H1 (cell line): ENCODE measurements around the gene AP5M1. TPM values are rescaled to one million over a fixed set of nuclear protein-coding genes. Genes with fewer than 3 reads are reported as not detected.

Experiments used
- ASH2L ChIP-seq: fragments of 200-600, 300-600 bp; sonication (generic); IDR thresholded peaks from one replicate; pipeline ENCODE4 v1.7.1; 2017; ENCODE audit warnings: low read length
- ATF3 ChIP-seq: IDR thresholded peaks from 2 replicates; pipeline ENCODE4 v1.6.1; 2011; ENCODE audit warnings: low read depth, mild to moderate bottlenecking, low read length; ENCODE audit not compliant: insufficient read depth
- BACH1 ChIP-seq: IDR thresholded peaks from 2 replicates; pipeline ENCODE4 v1.6.1; 2012; ENCODE audit warnings: low read length, improper control_type of control experiment
- BCL11A ChIP-seq, 2 experiments: IDR thresholded peaks; one replicate each; pipeline ENCODE4 v1.6.1; 2011; ENCODE audit warnings: low read depth in 2 of 2, low read length in 2 of 2, mild to moderate bottlenecking in 2 of 2
- CBX5 ChIP-seq: fragments of 300-800, 300-1000 bp; sonication (generic); IDR thresholded peaks from 2 replicates; pipeline ENCODE4 v1.7.1; 2016; ENCODE audit warnings: antibody characterized with exemption, low read length, low read depth
- CEBPB ChIP-seq: IDR thresholded peaks from 2 replicates; pipeline ENCODE4 v1.6.1; 2012; ENCODE audit warnings: low read depth, low read length
- CTCF ChIP-seq, 3 experiments: IDR thresholded peaks; 1 replicate in 2 of 3; 2 replicates in 1 of 3; pipeline versions ENCODE4 v1.5.1 to v1.6.1; 2011; ENCODE audit warnings: low read length in 3 of 3, mild to moderate bottlenecking in 3 of 3, inconsistent platforms in 2 of 3, low read depth in 1 of 3, moderate library complexity in 1 of 3; ENCODE audit not compliant: insufficient read depth in 1 of 3; ENCODE audit errors: control extremely low read depth in 1 of 3
- E2F6 ChIP-seq: IDR thresholded peaks from 2 replicates; pipeline ENCODE4 v1.6.1; 2012; ENCODE audit warnings: inconsistent platforms
- EGR1 ChIP-seq: IDR thresholded peaks from 2 replicates; pipeline ENCODE4 v1.6.1; 2011; ENCODE audit warnings: low read depth, low read length, borderline replicate concordance
- FOSL1 ChIP-seq: IDR thresholded peaks from 2 replicates; pipeline ENCODE4 v1.6.1; 2011; ENCODE audit warnings: mild to moderate bottlenecking, low read depth, low read length, moderate library complexity; ENCODE audit not compliant: insufficient read depth
- HDAC2 ChIP-seq, 2 experiments: fragments of 300-600 bp in 1 of 2; sonication (generic) in 1 of 2; IDR thresholded peaks; 2 replicates each; pipeline ENCODE4 v1.6.1; 2011 to 2012; ENCODE audit warnings: low read depth in 2 of 2, low read length in 2 of 2, mild to moderate bottlenecking in 2 of 2, moderate library complexity in 2 of 2, borderline replicate concordance in 1 of 2, inconsistent platforms in 1 of 2
- JUN ChIP-seq: IDR thresholded peaks from 2 replicates; pipeline ENCODE4 v1.6.1; 2011; ENCODE audit warnings: low read depth, mild to moderate bottlenecking, improper control_type of control experiment, low read length
- KDM1A ChIP-seq: fragments of 200-600, 300-600 bp; sonication (generic); IDR thresholded peaks from 2 replicates; pipeline ENCODE4 v1.7.1; 2016; ENCODE audit warnings: mild to moderate bottlenecking, low read length, borderline replicate concordance
- NANOG ChIP-seq: IDR thresholded peaks from 2 replicates; pipeline ENCODE4 v1.6.1; 2011; ENCODE audit warnings: low read length, low read depth, mild to moderate bottlenecking, inconsistent platforms; ENCODE audit not compliant: insufficient read depth, poor library complexity, severe bottlenecking
- POLR2AphosphoS5 ChIP-seq: IDR thresholded peaks from 2 replicates; pipeline ENCODE4 v1.6.1; 2011; ENCODE audit warnings: low read depth, low read length
- POU5F1 ChIP-seq: IDR thresholded peaks from 2 replicates; pipeline ENCODE4 v1.6.1; 2011; ENCODE audit warnings: low read depth, mild to moderate bottlenecking, low read length, moderate library complexity
- RXRA ChIP-seq: IDR thresholded peaks from 2 replicates; pipeline ENCODE4 v1.6.1; 2011; ENCODE audit warnings: low read depth, mild to moderate bottlenecking, low read length, moderate library complexity; ENCODE audit not compliant: insufficient read depth
- SRF ChIP-seq: IDR thresholded peaks from 2 replicates; pipeline ENCODE4 v1.6.1; 2011; ENCODE audit warnings: mild to moderate bottlenecking, low read depth, low read length, moderate library complexity
- ZNF274 ChIP-seq: IDR thresholded peaks from 2 replicates; pipeline ENCODE4 v1.7.0; 2012; ENCODE audit warnings: low read length, borderline replicate concordance; ENCODE audit errors: extremely low read depth
- polyA plus RNA-seq, 7 experiments: library from polyadenylated mRNA; depleted of rRNA in 3 of 7; stranded (reverse) in 5 of 7; unstranded in 2 of 7; fragments of >200 nt in 5 of 7; fragments of 200-250 nt in 2 of 7; gene quantifications; 1 replicate in 5 of 7; 2 replicates in 1 of 7; 4 replicates in 1 of 7; pipeline versions ENCODE4 v1.2.1 to v1.2.3, GENCODE V29; 2011 to 2013; ENCODE audit warnings: missing spikeins in 2 of 7, mixed read lengths in 2 of 7
- total RNA-seq: library from RNA; stranded (reverse); fragmentation: NEBNext Ultra II Directional; extraction: Animal tissue kit (Norgen Biotek cat#: 25700); gene quantifications from 2 replicates; pipeline ENCODE4 v1.2.1, GENCODE V29; 2021

Gene AP5M1
- total and polyA plus RNA-seq, 2 of the 8 experiments (the other 6 are each of a cell fraction or from before 2014, with no cell fraction given) = 20.9 to 51.9 TPM

GRCh38 chr14:57268161-57269069 is at the start of gene AP5M1, which contains the start of gene EXOC5 (continued):
- TF ChIP-seq ASH2L = peak; percentile 80
- TF ChIP-seq SRF = no peak
- TF ChIP-seq EGR1 = 0 out of 2 replicates have a peak, but pooled peaks have one; percentile 23
- no peak for TF ChIP-seq BCL11A (IDR thresholded peaks at IDR 0.05; ENCODE audit: low read depth in 2 of 2, low read length in 2 of 2)
- no peak for TF ChIP-seq POU5F1
- no peak for TF ChIP-seq FOSL1
- no peak; a peak in 1 of 4 replicates for TF ChIP-seq HDAC2 (IDR thresholded peaks at IDR 0.05; ENCODE audit: borderline replicate concordance in 1 of 2, low read depth in 2 of 2, low read length in 2 of 2)
- no peak for TF ChIP-seq RXRA
- TF ChIP-seq JUN = no peak
- TF ChIP-seq KDM1A = no peak
- TF ChIP-seq NANOG = no peak
- TF ChIP-seq ATF3 = no peak
- TF ChIP-seq CTCF (IDR thresholded peaks at IDR 0.05; ENCODE audit: control extremely low read depth in 1 of 3, insufficient read depth in 1 of 3, low read depth in 1 of 3, low read length in 3 of 3) = no peak
- TF ChIP-seq BACH1 = no peak
- TF ChIP-seq CEBPB = no peak
- TF ChIP-seq CBX5 = no peak
- TF ChIP-seq ZNF274 = no peak
- no peak; the same call in none of the 2 replicates for TF ChIP-seq E2F6
- peak; percentile 7; the same call in 1 of the 2 replicates for TF ChIP-seq POLR2AphosphoS5
